ENCODE data around the gene EMP2.
"Not testable (repeated sequence)": the region's sequence is repeated elsewhere in the genome, so short reads cannot be mapped to it uniquely, and the experiment has no call there.

EMP2 gene

DNA sequence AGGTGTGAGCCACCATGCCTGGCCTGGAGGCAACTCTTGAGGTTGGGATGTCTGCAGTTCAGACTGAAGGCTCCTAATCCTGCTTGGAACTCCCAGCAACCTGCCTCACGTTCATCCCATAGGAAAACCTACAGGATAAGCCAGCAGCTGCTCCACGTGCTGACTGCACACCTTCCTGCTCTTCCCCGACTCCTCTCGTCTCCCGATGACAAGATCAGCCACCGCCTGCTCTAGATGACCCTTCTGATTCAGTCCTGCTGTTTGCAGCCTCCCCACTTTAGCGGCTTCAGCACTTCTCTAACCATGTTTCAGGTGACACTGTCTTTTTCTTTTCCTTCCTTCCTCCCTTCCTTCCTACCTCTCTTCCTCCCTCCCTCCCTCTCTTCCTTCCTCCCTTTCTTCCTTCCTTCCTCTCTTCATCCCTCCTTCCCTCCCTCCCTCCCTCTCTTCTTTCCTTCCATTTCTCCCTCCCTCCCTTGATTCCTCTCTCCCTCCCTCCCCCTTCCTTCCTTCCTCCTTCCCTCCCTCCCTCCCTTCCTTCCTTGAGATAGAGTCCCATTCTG is 61.8 kb downstream of the EMP2 start:
- Histone ChIP-seq H3K36me3 (ENCODE audit: control insufficient read depth, insufficient read depth, low read length) (peaks cover 3% of the 10 kb centered on the region), H3K4me1 (ENCODE audit: control insufficient read depth, insufficient read depth, low read length) (peaks cover 8% of the 10 kb centered on the region), H3K9ac (ENCODE audit: low read length) (no peak overlapping the region), H3K27me3 (ENCODE audit: control insufficient read depth, insufficient read depth, low read length) (no peaks in the 10 kb centered on the region), H3K27ac (ENCODE audit: low read depth, low read length) (no peak overlapping the region), H3K4me3 (ENCODE audit: low read length) (no peak overlapping the region)

DNA sequence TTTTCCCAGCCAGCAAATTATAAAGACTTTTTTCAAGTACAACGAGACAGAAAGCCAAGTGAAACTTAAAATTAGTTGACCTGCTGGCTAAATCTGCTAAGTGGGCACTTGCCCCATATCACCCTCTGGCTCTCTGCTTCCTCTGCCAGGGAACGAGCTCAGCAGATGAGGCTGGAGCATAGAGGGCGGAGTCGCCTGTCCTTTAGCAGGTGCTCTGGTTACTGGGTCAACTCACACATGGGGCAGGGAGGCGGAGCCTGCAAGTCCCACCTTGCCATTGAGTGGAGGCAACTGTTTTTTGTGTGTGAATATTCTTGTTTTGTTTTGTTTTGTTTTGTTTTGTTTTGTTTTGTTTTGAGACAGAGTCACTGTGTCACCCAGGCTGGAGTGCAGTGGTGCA is 62.5 kb downstream of the EMP2 start:
- Histone ChIP-seq H3K27ac (ENCODE audit: low read depth, low read length) (no peak overlapping the region), H3K9ac (ENCODE audit: low read length) (no peak overlapping the region), H3K4me1 (ENCODE audit: control insufficient read depth, insufficient read depth, low read length) (peaks cover 8% of the 10 kb centered on the region), H3K36me3 (ENCODE audit: control insufficient read depth, insufficient read depth, low read length) (peaks cover 3% of the 10 kb centered on the region), H3K27me3 (ENCODE audit: control insufficient read depth, insufficient read depth, low read length) (no peaks in the 10 kb centered on the region), H3K4me3 (ENCODE audit: low read length) (no peak overlapping the region)

DNA sequence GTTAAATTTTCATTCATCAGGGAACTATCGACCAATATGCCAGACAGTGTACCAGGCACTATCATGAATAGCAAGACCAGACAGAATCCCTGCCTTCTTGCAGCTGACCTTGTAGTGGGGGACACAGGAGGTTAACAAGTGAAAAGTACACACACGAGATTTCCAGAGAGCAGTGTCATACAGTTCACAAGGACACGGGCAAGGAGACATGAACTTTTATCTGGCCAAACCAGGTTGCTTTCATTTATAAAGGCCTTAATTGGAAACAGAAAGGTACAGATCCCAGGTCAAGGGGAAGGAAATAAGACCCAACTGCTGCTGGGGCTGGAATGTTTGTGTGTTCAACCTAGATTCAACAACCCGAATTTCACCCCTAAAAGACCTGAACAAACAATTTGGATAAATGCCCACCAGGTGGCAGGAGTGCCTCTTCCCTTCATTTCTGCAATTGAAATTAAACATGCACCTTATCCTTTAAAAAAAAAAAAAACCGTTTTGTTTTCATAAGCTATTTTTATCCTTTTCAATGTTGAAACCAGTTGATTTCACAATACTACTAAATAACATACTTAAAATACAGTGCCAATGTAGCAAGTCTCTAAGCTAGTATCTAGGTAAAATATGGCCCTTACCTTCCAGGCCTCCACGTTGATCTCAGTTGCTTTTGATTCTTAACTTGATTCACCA is 65.9 kb downstream of the EMP2 start:
- H3K9ac ChIP-seq (ENCODE audit: low read length), result no peak overlapping the region
- H3K36me3 ChIP-seq (ENCODE audit: control insufficient read depth, insufficient read depth, low read length), result no peaks in the 10 kb centered on the region
- peak overlapping the region; percentile 47 for H3K27ac ChIP-seq (ENCODE audit: low read depth, low read length)
- no peak overlapping the region for H3K4me3 ChIP-seq (ENCODE audit: low read length)
- H3K27me3 ChIP-seq (ENCODE audit: control insufficient read depth, insufficient read depth, low read length), result no peaks in the 10 kb centered on the region
- peaks cover 8% of the 10 kb centered on the region for H3K4me1 ChIP-seq (ENCODE audit: control insufficient read depth, insufficient read depth, low read length)

DNA sequence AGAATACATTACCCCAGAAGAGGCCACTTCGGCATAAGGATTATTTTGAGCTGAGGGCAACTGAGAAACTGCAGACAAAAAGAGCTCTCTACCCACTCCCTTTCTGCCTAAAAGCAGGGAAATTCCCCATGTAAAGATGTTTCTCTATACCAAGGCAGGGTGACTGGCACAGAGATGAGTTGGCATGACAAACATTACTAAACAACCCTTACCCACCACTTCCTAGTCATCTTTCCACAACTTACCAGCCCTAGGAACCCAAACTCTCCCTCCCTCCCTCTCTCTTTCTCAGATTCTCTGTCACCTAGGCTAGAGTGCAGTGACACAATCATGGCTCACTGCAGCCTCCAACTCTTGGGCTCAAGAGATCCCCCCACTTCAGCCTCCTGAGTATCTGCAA is 68.6 kb downstream of the EMP2 start:
- Histone ChIP-seq H3K27ac (ENCODE audit: low read depth, low read length) (no peak overlapping the region), H3K4me3 (ENCODE audit: low read length) (no peak overlapping the region), H3K36me3 (ENCODE audit: control insufficient read depth, insufficient read depth, low read length) (no peaks in the 10 kb centered on the region), H3K27me3 (ENCODE audit: control insufficient read depth, insufficient read depth, low read length) (no peaks in the 10 kb centered on the region), H3K9ac (ENCODE audit: low read length) (no peak overlapping the region), H3K4me1 (ENCODE audit: control insufficient read depth, insufficient read depth, low read length) (peaks cover 8% of the 10 kb centered on the region)

DNA sequence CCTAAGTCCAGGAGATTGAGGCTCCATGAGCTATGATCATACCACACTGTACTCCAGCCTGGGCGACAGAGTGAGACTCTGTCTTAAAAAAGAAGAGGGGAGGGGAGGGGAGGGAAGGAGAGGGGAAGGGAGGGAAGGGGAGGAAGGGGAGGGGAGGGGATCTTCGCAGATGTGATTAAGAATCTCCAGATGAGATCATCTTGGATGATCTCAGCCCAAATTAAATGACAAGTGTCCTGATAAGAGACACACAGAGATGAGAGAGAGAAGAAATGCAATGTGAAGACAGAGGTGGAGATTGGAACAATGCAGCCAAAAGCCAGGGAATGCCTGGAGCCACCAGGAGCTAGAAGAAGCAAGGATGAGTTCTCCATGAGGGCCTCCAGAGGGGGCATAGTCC is 70.1 kb downstream of the EMP2 start:
- H3K27ac ChIP-seq (ENCODE audit: low read depth, low read length), result no peak overlapping the region
- H3K9ac ChIP-seq (ENCODE audit: low read length), result no peak overlapping the region
- H3K4me3 ChIP-seq (ENCODE audit: low read length), result no peak overlapping the region
- peaks cover 8% of the 10 kb centered on the region for H3K4me1 ChIP-seq (ENCODE audit: control insufficient read depth, insufficient read depth, low read length)
- no peaks in the 10 kb centered on the region for H3K27me3 ChIP-seq (ENCODE audit: control insufficient read depth, insufficient read depth, low read length)
- no peaks in the 10 kb centered on the region for H3K36me3 ChIP-seq (ENCODE audit: control insufficient read depth, insufficient read depth, low read length)

DNA sequence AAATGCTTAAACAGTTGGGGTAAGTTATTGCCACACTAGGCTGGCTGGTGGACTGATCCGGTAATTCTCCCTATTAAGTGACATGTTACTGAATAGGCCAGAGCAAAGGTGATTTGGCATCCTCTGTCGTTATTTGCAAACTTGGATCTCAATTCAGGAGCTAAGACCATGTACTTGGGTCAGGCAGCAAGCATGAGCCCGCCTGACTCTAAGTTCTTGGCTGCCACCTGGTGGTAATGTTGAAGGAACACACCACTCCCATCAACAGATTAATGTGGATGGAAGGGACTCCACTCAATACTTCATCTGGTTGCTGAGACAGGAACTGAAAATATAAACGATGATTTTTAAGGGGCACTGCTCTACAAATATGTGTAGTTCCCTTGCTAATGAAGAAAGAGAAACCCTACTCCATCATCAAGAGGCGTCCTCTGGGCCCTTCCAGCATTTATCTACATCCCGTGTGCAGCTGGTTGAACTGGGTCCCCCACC is 70.8 kb downstream of the EMP2 start:
- H3K4me3 ChIP-seq (ENCODE audit: low read length), result no peak overlapping the region
- H3K9ac ChIP-seq (ENCODE audit: low read length), result no peak overlapping the region
- peaks cover 4% of the 10 kb centered on the region for H3K4me1 ChIP-seq (ENCODE audit: control insufficient read depth, insufficient read depth, low read length)
- no peaks in the 10 kb centered on the region for H3K36me3 ChIP-seq (ENCODE audit: control insufficient read depth, insufficient read depth, low read length)
- no peak overlapping the region for H3K27ac ChIP-seq (ENCODE audit: low read depth, low read length)
- H3K27me3 ChIP-seq (ENCODE audit: control insufficient read depth, insufficient read depth, low read length), result no peaks in the 10 kb centered on the region

DNA sequence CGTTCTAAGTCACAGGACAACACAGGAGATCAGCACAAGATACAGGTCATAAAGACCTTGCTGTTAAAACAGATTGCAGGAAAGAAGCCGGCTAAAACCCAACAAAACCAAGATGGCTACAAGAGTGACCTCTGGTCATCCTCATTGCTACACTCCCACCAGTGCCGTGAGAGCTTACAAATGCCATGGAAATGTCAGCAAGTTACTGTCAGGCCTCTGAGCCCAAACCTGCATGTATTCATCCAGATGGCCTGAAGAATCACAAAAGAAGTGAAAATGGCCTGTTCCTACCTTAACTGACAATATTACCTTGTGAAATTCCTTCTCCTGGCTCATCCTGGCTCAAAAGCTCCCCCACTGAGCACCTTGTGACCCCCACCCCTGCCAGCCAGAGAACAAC is 75.1 kb downstream of the EMP2 start:
- H3K4me3 ChIP-seq (ENCODE audit: low read length); H3K27me3 ChIP-seq (ENCODE audit: control insufficient read depth, insufficient read depth, low read length); H3K4me1 ChIP-seq (ENCODE audit: control insufficient read depth, insufficient read depth, low read length); H3K9ac ChIP-seq (ENCODE audit: low read length); H3K36me3 ChIP-seq (ENCODE audit: control insufficient read depth, insufficient read depth, low read length); H3K27ac ChIP-seq (ENCODE audit: low read depth, low read length): not testable (repeated sequence)

DNA sequence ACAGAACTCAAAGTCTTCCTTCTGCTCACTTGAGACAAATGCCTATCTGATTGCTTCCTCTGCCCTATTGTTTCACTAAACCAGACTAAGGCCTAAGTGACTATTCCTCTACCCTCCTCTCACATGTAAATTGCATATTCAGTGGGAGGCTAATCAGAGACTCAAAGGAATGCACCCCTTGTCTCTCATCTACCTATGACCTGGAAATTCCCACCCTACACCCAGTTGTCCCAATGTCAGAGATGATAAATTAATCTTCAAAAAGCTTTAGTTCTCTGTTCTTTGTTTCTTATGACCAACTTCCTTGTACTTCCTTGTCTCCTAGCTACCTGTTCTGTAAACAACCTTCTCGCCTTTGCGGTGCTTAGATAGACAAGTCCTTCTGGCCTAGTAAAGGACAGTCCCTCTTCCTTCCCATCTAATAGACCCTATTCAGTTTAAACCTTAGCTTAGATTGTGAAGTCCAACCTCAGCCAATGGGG is 76.0 kb downstream of the EMP2 start:
- Histone ChIP-seq H3K27ac (ENCODE audit: low read depth, low read length) (no peak overlapping the region), H3K4me3 (ENCODE audit: low read length) (no peak overlapping the region), H3K36me3 (ENCODE audit: control insufficient read depth, insufficient read depth, low read length) (no peaks in the 10 kb centered on the region), H3K9ac (ENCODE audit: low read length) (no peak overlapping the region), H3K27me3 (ENCODE audit: control insufficient read depth, insufficient read depth, low read length) (no peaks in the 10 kb centered on the region), H3K4me1 (ENCODE audit: control insufficient read depth, insufficient read depth, low read length) (no peaks in the 10 kb centered on the region)

DNA sequence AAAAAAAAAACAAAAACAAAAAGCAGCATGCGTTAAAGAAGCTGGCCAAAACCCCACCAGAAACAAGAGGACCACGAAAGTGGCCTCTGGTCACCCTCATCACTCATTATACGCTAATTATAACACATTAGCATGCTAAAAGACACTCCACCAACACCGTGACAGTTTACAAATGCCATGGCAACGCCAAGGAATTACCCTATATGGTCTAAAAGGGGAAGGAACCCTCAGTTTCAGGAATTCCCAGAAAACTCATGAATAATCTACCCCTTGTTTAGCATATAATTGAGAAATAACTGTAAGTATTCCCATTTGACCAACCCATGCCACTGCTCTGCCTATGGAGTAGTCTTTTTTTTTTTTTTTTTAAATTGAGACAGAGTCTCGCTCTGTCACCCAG is 77.6 kb downstream of the EMP2 start:
- Histone ChIP-seq H3K27ac (ENCODE audit: low read depth, low read length) (no peak overlapping the region), H3K36me3 (ENCODE audit: control insufficient read depth, insufficient read depth, low read length) (no peaks in the 10 kb centered on the region), H3K9ac (ENCODE audit: low read length) (no peak overlapping the region), H3K4me3 (ENCODE audit: low read length) (no peak overlapping the region), H3K4me1 (ENCODE audit: control insufficient read depth, insufficient read depth, low read length) (no peaks in the 10 kb centered on the region), H3K27me3 (ENCODE audit: control insufficient read depth, insufficient read depth, low read length) (no peaks in the 10 kb centered on the region)

DNA sequence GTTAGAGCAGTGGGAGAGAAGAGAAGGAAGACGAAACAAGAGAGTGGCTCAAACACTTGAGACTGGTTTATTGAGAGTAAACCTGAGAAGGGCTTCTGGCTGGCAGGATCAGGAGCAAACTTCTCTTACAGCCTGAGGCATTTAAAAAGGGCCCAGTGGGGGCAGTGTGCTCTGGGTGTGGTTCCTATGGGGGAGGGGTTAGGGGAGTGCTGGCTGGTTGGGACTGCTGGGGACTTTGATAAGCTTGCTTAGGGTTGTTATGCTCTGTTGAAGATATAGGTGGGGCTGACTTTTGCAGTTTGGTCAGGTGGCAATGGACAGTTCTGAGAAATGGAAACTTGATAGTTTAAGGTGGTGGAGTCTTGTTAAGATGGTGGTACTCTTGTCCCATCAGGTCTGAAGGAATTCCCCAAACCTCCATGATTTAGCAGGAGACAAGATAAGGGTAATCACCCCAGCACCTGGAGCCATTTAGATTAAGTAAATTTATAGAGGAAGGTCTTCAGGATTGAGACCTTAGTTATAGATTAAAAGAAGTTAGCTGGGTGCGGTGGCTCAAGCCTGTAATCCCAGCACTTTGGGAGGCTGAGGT is 79.3 kb downstream of the EMP2 start:
- H3K27ac ChIP-seq (ENCODE audit: low read depth, low read length), result no peak overlapping the region
- no peak overlapping the region for H3K9ac ChIP-seq (ENCODE audit: low read length)
- no peaks in the 10 kb centered on the region for H3K36me3 ChIP-seq (ENCODE audit: control insufficient read depth, insufficient read depth, low read length)
- no peak overlapping the region for H3K4me3 ChIP-seq (ENCODE audit: low read length)
- no peaks in the 10 kb centered on the region for H3K4me1 ChIP-seq (ENCODE audit: control insufficient read depth, insufficient read depth, low read length)
- no peaks in the 10 kb centered on the region for H3K27me3 ChIP-seq (ENCODE audit: control insufficient read depth, insufficient read depth, low read length)

DNA sequence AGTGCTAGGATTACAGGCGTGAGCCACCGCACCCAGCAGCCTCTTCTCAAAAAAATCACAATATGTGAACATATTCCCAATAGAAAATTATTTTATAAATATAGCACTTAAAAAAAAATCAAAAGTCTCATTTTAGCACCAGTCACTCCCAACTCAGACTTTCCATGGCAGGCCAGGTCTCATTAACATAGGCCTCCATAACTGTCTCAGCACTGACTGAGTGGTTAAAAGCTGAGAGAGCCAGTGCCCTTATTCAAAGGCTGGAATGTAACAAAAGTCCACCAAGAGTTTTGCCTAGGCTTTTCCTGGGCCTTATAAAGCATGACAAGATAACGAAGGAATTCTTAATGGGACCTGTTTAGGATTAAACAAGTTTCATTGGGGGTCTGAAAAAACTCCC is 79.8 kb downstream of the EMP2 start:
- Histone ChIP-seq H3K9ac (ENCODE audit: low read length) (no peak overlapping the region), H3K4me1 (ENCODE audit: control insufficient read depth, insufficient read depth, low read length) (no peaks in the 10 kb centered on the region), H3K27me3 (ENCODE audit: control insufficient read depth, insufficient read depth, low read length) (no peaks in the 10 kb centered on the region), H3K4me3 (ENCODE audit: low read length) (no peak overlapping the region), H3K36me3 (ENCODE audit: control insufficient read depth, insufficient read depth, low read length) (no peaks in the 10 kb centered on the region), H3K27ac (ENCODE audit: low read depth, low read length) (no peak overlapping the region)

DNA sequence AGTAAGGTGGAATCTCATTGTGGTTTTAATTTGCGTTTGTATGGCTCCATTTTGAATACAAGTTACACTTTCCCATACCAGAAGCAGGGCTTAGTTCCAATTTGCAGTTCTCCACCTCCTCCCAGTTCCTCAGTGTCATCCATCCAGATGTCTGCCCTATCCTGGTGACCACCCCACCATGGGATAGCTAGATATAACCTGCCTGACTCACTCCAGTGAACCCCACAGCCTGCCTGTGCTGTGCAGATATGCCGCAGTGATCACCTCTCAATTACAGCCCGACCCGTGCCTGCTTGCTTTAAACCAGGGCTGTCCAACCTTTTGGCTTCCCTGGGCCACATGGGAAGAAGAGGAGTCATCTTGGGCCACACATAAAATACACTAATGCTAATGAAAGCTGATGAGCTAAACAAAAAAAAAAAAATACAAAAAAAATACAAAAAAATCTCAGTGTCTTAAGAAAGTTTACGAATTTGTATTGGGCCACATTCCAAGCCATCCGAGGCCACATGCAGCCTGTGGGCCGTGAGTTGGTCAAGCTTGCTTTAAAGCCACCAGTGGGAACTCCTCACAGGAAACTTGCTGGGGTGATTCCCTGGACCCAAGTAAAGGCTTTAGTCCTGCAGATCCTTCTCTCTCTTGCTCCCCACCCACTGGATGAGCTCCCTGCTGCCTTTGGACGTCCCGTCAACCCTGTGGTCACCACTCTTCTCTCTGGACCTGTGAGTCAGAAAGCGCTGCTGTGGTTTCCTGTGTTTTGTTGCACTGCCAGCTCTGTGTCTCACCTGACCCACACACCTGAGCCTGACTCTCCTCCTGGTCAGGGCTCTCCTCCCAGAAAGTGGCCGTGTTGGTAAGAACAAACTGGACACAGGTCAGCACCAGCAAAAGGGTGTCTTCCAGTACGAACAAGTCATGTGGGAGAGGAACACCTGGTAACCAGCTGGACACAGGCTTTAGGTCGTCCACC is 83.0 kb downstream of the EMP2 start:
- Histone ChIP-seq H3K4me1 (ENCODE audit: control insufficient read depth, insufficient read depth, low read length) (no peaks in the 10 kb centered on the region), H3K4me3 (ENCODE audit: low read length) (no peak overlapping the region), H3K36me3 (ENCODE audit: control insufficient read depth, insufficient read depth, low read length) (no peaks in the 10 kb centered on the region), H3K9ac (ENCODE audit: low read length) (no peak overlapping the region), H3K27ac (ENCODE audit: low read depth, low read length) (no peak overlapping the region), H3K27me3 (ENCODE audit: control insufficient read depth, insufficient read depth, low read length) (no peaks in the 10 kb centered on the region)

All from rectal smooth muscle tissue (tissue), 1 donor.